GM20000 (cell line): ENCODE measurements around the gene GPR22.

Source experiments
- DNase-seq: peaks from one replicate; pipeline ENCODE4 v3.0.0; 2012; ENCODE audit warnings: low spot score
- CTCF ChIP-seq: IDR thresholded peaks from 2 replicates; pipeline ENCODE4 v1.5.1; 2012; ENCODE audit warnings: mild to moderate bottlenecking, control low read depth; ENCODE audit errors: extremely low read depth, missing control alignments

GPR22 gene

GRCh38 chr7:107469929-107470328 is at the start of gene GPR22:
TSS of gene GPR22 (plus strand) at chr7:107470057. CDS start at chr7:107474061, 4,004 bp downstream.
- DNase-seq = no peak
- TF ChIP-seq CTCF = no peak

DNA sequence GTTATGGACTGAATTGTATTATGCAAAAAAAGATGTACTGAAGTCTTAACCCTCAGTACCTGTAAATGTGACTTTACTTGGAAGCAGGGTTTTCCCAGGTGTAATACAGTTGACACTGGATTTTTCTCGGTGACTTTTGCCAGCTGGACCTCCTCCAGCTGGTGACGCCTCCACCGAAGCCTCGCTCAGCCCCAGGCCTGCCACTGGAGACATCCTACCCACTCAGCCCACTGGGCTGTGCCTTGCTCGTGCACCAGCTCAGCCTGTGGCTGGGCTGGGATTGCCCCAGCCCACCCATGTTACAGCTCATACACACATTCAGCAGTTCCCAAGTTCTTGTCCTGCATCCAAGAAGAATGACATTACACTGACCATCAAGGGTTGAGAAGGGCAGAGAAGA is 42.4 kb upstream of the GPR22 start:
- no peak for DNase-seq
- TF ChIP-seq CTCF = no peak

DNA sequence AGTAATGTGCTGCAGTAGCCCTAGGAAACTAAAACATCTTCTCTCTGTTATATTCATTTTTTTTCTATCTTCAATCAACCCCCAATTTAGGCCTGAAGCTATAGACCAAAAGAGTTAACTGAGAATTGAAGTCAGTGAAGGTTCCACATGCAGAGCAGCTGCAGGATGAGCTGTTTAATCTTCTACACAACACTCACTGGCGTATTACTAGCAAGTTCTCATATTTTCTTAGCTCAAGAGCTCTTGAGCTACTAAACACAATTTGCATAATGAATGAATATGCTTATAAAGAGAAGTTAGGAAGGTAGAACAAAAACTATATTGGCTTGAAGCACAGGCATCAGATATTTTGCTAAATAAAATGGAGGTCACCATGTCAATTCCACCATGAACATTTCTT is 41.2 kb upstream of the GPR22 start:
- TF ChIP-seq CTCF = no peak

GRCh38 chr7:107430057-107430456 is 39.8 kb upstream of the GPR22 start:
- no peak for TF ChIP-seq CTCF
- no peak for DNase-seq

More for the DNA sequence above, 41.2 kb upstream of the GPR22 start:
- DNase-seq = no peak

DNA sequence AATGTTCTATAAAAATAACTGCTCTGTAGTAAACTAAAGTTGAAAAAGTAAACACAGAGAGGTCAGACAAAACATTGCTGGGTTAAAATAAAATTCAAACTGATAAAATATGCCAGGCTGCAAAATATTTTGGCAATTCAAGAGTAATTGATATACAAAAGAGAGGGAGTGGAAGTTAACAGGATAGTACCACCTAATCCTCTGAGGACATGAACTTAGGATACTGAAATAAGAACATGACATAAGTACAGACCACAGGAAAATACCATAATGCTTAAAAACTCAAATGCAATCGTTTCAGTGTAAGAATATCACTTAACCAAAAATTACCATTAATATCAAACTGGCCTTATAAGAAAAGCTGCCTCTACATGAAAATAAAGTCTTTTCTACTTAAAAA is 37.6 kb upstream of the GPR22 start:
- TF ChIP-seq CTCF = no peak
- no peak for DNase-seq

DNA sequence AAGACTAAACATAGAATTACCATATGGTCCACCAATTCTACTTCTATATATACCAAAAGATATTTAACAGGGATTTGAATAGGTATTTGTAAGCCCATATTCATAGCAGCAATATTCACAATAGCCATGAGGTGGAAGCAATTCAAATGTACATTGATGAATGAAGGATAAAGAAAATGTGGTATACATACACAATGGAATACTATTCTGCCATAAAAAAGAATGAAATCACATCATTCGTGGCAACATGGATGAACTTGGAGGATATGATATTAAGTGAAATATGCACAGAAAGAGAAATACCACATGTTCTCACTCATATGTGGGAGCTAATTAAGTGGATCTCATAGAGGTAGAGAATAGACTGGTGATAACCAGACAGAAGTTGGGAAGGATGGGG is 34.1 kb upstream of the GPR22 start:
- TF ChIP-seq CTCF = no peak
- no peak for DNase-seq

GRCh38 chr7:107439025-107439424 is 30.8 kb upstream of the GPR22 start:
- no peak for DNase-seq
- TF ChIP-seq CTCF = no peak
